HEK293 (cell line): ENCODE results near the gene KRTAP1-1.

ENCODE experiments used
- CTCF ChIA-PET: fragments of 350-600 bp; formaldehyde crosslinking; extraction: SDS; loops from one replicate; lab custom pipeline; 2021; ENCODE audit warnings: antibody characterized with exemption; lab: Yijun Ruan, JAX
- POLR2A ChIA-PET: fragments of 300-600 bp; formaldehyde crosslinking; extraction: SDS; loops from one replicate; lab custom pipeline; 2020; ENCODE audit warnings: antibody characterized with exemption, inconsistent platforms; lab: Yijun Ruan, JAX
- H3K27ac ChIP-seq: fragments of 200-500 bp; sonication (Bioruptor generic); 2 replicates; pipeline ENCODE4 v1.5.1; 2014; ENCODE audit warnings: low read depth, low read length, control low read depth, inconsistent platforms; ENCODE audit errors: extremely low read depth
- H3K36me3 ChIP-seq, 2 experiments: fragments of 200-500 bp in 1 of 2; sonication (Bioruptor generic) in 1 of 2; 1 replicate in 1 of 2; 2 replicates in 1 of 2; pipeline ENCODE4 v1.5.1; 2014 to 2017; ENCODE audit warnings: inconsistent platforms in 2 of 2, low read length in 2 of 2; ENCODE audit not compliant: control insufficient read depth in 2 of 2, insufficient read depth in 1 of 2
- H3K4me1 ChIP-seq: fragments of 200-500 bp; sonication (Bioruptor generic); 2 replicates; pipeline ENCODE4 v1.5.1; 2014; ENCODE audit warnings: mild to moderate bottlenecking, low read length, inconsistent platforms; ENCODE audit not compliant: control insufficient read depth, insufficient read depth
- H3K4me3 ChIP-seq: 2 replicates; pipeline ENCODE4 v1.5.1; 2011; ENCODE audit warnings: low read depth, mild to moderate bottlenecking, control low read depth, low read length, moderate library complexity
- H3K9me3 ChIP-seq: fragments of 200-500 bp; sonication (Bioruptor generic); 2 replicates; pipeline ENCODE4 v1.5.1; 2014; ENCODE audit warnings: low read depth, low read length, inconsistent platforms; ENCODE audit not compliant: control insufficient read depth, insufficient read depth
- BCL11B ChIP-seq: fragments of 450-650 bp; formaldehyde crosslinking; IDR thresholded peaks from 2 replicates; pipeline ENCODE4 v1.5.1; 2016; ENCODE audit warnings: low read depth, missing biosample characterization, missing genetic modification characterization
- HOXD13 ChIP-seq: sonication (generic); formaldehyde crosslinking; IDR thresholded peaks from 2 replicates; pipeline ENCODE4 v1.8.0; 2022; ENCODE audit warnings: missing genetic modification reagents, borderline replicate concordance
- KLF8 ChIP-seq: fragments of 450-650 bp; formaldehyde crosslinking; IDR thresholded peaks from 2 replicates; pipeline ENCODE4 v1.5.1; 2016; ENCODE audit warnings: missing biosample characterization, missing genetic modification characterization
- OVOL3 ChIP-seq: fragments of 450-650 bp; formaldehyde crosslinking; IDR thresholded peaks from 2 replicates; pipeline ENCODE4 v1.5.1; 2016; ENCODE audit warnings: missing biosample characterization, missing genetic modification characterization
- REPIN1 ChIP-seq: fragments of 450-650 bp; formaldehyde crosslinking; IDR thresholded peaks from 2 replicates; pipeline ENCODE4 v1.5.1; 2017; ENCODE audit warnings: missing biosample characterization, missing genetic modification characterization, low read depth
- ZBTB20 ChIP-seq: fragments of 450-650 bp; formaldehyde crosslinking; IDR thresholded peaks from 2 replicates; pipeline ENCODE4 v1.5.1; 2016; ENCODE audit warnings: missing biosample characterization, missing genetic modification characterization
- ZNF10 ChIP-seq: fragments of 450-650 bp; formaldehyde crosslinking; IDR thresholded peaks from 2 replicates; pipeline ENCODE4 v1.5.1; 2017; ENCODE audit warnings: missing biosample characterization, missing genetic modification characterization
- ZNF146 ChIP-seq: fragments of 450-650 bp; formaldehyde crosslinking; IDR thresholded peaks from 2 replicates; pipeline ENCODE4 v1.5.1; 2016; ENCODE audit warnings: missing biosample characterization, missing genetic modification characterization
- ZNF211 ChIP-seq: fragments of 450-650 bp; formaldehyde crosslinking; IDR thresholded peaks from 2 replicates; pipeline ENCODE4 v1.5.1; 2016; ENCODE audit warnings: low read depth, missing biosample characterization, missing genetic modification characterization
- ZNF24 ChIP-seq: fragments of 450-650 bp; formaldehyde crosslinking; IDR thresholded peaks from 2 replicates; pipeline ENCODE4 v1.5.1; 2016; ENCODE audit warnings: missing biosample characterization, missing genetic modification characterization
- ZNF266 ChIP-seq: fragments of 450-650 bp; formaldehyde crosslinking; IDR thresholded peaks from 2 replicates; pipeline ENCODE4 v1.5.1; 2016; ENCODE audit warnings: missing biosample characterization, missing genetic modification characterization, low read depth
- ZNF311 ChIP-seq: fragments of 450-650 bp; formaldehyde crosslinking; IDR thresholded peaks from 2 replicates; pipeline ENCODE4 v1.5.1; 2017; ENCODE audit warnings: missing biosample characterization, missing genetic modification characterization, borderline replicate concordance
- ZNF354C ChIP-seq: fragments of 450-650 bp; formaldehyde crosslinking; IDR thresholded peaks from 2 replicates; pipeline ENCODE4 v1.5.1; 2016; ENCODE audit warnings: missing biosample characterization, missing genetic modification characterization, low read depth, borderline replicate concordance
- ZNF366 ChIP-seq: fragments of 450-650 bp; formaldehyde crosslinking; conservative IDR thresholded peaks from 2 replicates; pipeline ENCODE4 v1.5.1; 2016; ENCODE audit warnings: missing biosample characterization, missing genetic modification characterization
- ZNF391 ChIP-seq: fragments of 450-650 bp; formaldehyde crosslinking; IDR thresholded peaks from 2 replicates; pipeline ENCODE4 v1.5.1; 2016; ENCODE audit warnings: low read depth, missing biosample characterization, missing genetic modification characterization, borderline replicate concordance
- ZNF585B ChIP-seq: fragments of 450-650 bp; formaldehyde crosslinking; IDR thresholded peaks from 2 replicates; pipeline ENCODE4 v1.5.1; 2016; ENCODE audit warnings: missing biosample characterization, missing genetic modification characterization
- ZNF654 ChIP-seq: fragments of 450-650 bp; formaldehyde crosslinking; IDR thresholded peaks from 2 replicates; pipeline ENCODE4 v1.5.1; 2016; ENCODE audit warnings: low read depth, missing biosample characterization, missing genetic modification characterization
- ZNF658 ChIP-seq: fragments of 450-650 bp; formaldehyde crosslinking; IDR thresholded peaks from 2 replicates; pipeline ENCODE4; 2016; ENCODE audit warnings: missing biosample characterization, missing genetic modification characterization
- ZNF76 ChIP-seq: fragments of 450-650 bp; formaldehyde crosslinking; IDR thresholded peaks from 2 replicates; pipeline ENCODE4; 2016; ENCODE audit warnings: low read depth, missing biosample characterization, missing genetic modification characterization, borderline replicate concordance
- TF ChIP-seq, protein P1 (sequence below): fragments of 450-650 bp; IDR thresholded peaks from 2 replicates; pipeline ENCODE4 v1.5.1; 2018; ENCODE audit warnings: missing biosample characterization, mild to moderate bottlenecking, missing genetic modification characterization
- TF ChIP-seq, protein P2 (sequence below): fragments of 450-650 bp; formaldehyde crosslinking; IDR thresholded peaks from 2 replicates; pipeline ENCODE4 v1.5.1; 2016; ENCODE audit warnings: missing biosample characterization, missing genetic modification characterization
- TF ChIP-seq, protein P3 (sequence below): fragments of 450-650 bp; formaldehyde crosslinking; IDR thresholded peaks from 2 replicates; pipeline ENCODE4 v1.5.1; 2016; ENCODE audit warnings: missing biosample characterization, missing genetic modification characterization
- TF ChIP-seq, protein P4 (sequence below): fragments of 450-650 bp; formaldehyde crosslinking; IDR thresholded peaks from 2 replicates; pipeline ENCODE4 v1.5.1; 2016; ENCODE audit warnings: missing biosample characterization, missing genetic modification characterization
- TF ChIP-seq, protein P5 (sequence below): fragments of 450-650 bp; formaldehyde crosslinking; IDR thresholded peaks from 2 replicates; pipeline ENCODE4 v1.5.1; 2017; ENCODE audit warnings: missing biosample characterization, mild to moderate bottlenecking, missing genetic modification characterization, moderate library complexity

Gene KRTAP1-1

DNA sequence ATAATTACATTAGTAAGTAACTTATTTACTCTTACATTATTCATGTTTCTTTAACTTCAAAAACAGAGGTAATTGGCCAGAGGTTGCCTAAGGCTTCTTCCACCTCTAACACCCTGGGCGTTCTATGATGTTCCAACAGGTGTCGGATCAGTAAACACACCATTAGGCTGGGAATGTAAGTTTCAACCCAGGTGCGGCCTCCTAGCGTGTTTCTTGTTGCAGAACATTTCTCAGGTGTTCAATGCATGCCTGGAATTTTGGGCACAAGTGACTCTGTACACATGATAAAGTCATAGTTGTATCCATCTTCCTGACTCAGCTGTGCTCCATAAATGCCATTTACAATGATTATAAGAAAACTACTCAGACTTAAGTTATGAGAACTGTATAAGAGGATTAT, 12.8 kb upstream of the KRTAP1-1 start (continued):
- TF ChIP-seq, protein P1, sequence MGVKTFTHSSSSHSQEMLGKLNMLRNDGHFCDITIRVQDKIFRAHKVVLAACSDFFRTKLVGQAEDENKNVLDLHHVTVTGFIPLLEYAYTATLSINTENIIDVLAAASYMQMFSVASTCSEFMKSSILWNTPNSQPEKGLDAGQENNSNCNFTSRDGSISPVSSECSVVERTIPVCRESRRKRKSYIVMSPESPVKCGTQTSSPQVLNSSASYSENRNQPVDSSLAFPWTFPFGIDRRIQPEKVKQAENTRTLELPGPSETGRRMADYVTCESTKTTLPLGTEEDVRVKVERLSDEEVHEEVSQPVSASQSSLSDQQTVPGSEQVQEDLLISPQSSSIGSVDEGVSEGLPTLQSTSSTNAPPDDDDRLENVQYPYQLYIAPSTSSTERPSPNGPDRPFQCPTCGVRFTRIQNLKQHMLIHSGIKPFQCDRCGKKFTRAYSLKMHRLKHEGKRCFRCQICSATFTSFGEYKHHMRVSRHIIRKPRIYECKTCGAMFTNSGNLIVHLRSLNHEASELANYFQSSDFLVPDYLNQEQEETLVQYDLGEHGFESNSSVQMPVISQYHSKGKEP (tag by site-specific recombination), result no peak
- TF ChIP-seq ZNF266 (tag by site-specific recombination) (no peak), HOXD13 (no peak), ZNF354C (no peak), ZNF311 (tag by site-specific recombination) (no peak), ZBTB20 (no peak), KLF8 (tag by site-specific recombination) (no peak), OVOL3 (tag by site-specific recombination) (no peak), BCL11B (tag by site-specific recombination) (no peak), ZNF10 (tag by site-specific recombination) (no peak), ZNF366 (no peak)
- TF ChIP-seq, protein P2, sequence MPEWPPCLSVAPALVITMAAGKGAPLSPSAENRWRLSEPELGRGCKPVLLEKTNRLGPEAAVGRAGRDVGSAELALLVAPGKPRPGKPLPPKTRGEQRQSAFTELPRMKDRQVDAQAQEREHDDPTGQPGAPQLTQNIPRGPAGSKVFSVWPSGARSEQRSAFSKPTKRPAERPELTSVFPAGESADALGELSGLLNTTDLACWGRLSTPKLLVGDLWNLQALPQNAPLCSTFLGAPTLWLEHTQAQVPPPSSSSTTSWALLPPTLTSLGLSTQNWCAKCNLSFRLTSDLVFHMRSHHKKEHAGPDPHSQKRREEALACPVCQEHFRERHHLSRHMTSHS (tag by site-specific recombination), result no peak

DNA sequence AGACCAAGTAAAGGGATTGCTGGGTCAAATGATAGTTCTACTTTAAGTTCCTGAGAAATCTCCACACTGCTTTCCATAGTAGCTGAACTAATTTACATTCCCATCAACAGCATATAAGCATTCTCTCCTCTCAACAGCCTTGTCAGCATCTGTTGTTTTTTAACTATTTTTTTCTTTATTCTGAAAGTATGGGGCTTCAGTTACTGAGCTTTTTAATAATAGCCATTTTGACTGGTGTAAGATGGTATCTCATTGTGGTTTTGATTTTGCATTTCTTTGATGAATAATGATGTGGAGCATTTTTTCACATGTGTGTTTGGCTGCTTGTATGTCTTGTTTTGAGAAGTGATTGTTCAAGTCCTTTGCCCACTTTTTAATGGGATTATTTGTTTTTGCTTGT, 11.3 kb upstream of the KRTAP1-1 start:
- Histone ChIP-seq H3K4me1 (no peaks in the 10 kb centered on the region), H3K36me3 (no peaks in the 10 kb centered on the region), H3K4me3 (no peak overlapping the region), H3K9me3 (no peaks in the 10 kb centered on the region), H3K27ac (no peak overlapping the region)
- ChIA-PET POLR2A (no interaction called here), CTCF (interaction anchor here (0.7 kb wide), 1 partner anchor 597 kb away, joined by 3 read pairs; no protein-coding TSS in a partner anchor)
- no peak for TF ChIP-seq ZNF211 (tag by site-specific recombination)
- TF ChIP-seq, protein P3, sequence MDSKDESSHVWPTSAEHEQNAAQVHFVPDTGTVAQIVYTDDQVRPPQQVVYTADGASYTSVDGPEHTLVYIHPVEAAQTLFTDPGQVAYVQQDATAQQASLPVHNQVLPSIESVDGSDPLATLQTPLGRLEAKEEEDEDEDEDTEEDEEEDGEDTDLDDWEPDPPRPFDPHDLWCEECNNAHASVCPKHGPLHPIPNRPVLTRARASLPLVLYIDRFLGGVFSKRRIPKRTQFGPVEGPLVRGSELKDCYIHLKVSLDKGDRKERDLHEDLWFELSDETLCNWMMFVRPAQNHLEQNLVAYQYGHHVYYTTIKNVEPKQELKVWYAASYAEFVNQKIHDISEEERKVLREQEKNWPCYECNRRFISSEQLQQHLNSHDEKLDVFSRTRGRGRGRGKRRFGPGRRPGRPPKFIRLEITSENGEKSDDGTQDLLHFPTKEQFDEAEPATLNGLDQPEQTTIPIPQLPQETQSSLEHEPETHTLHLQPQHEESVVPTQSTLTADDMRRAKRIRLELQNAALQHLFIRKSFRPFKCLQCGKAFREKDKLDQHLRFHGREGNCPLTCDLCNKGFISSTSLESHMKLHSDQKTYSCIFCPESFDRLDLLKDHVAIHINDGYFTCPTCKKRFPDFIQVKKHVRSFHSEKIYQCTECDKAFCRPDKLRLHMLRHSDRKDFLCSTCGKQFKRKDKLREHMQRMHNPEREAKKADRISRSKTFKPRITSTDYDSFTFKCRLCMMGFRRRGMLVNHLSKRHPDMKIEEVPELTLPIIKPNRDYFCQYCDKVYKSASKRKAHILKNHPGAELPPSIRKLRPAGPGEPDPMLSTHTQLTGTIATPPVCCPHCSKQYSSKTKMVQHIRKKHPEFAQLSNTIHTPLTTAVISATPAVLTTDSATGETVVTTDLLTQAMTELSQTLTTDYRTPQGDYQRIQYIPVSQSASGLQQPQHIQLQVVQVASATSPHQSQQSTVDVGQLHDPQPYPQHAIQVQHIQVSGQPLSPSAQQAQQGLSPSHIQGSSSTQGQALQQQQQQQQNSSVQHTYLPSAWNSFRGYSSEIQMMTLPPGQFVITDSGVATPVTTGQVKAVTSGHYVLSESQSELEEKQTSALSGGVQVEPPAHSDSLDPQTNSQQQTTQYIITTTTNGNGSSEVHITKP (tag by site-specific recombination), result no peak
- TF ChIP-seq ZNF24, result no peak
- no peak for TF ChIP-seq REPIN1
- TF ChIP-seq ZNF76 (tag by site-specific recombination), result no peak
- TF ChIP-seq ZNF658 (tag by site-specific recombination), result no peak
- TF ChIP-seq, protein P4, sequence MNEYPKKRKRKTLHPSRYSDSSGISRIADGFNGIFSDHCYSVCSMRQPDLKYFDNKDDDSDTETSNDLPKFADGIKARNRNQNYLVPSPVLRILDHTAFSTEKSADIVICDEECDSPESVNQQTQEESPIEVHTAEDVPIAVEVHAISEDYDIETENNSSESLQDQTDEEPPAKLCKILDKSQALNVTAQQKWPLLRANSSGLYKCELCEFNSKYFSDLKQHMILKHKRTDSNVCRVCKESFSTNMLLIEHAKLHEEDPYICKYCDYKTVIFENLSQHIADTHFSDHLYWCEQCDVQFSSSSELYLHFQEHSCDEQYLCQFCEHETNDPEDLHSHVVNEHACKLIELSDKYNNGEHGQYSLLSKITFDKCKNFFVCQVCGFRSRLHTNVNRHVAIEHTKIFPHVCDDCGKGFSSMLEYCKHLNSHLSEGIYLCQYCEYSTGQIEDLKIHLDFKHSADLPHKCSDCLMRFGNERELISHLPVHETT (tag by site-specific recombination), result no peak
- TF ChIP-seq ZNF585B, result no peak
- no peak for TF ChIP-seq ZNF391 (tag by site-specific recombination)
- TF ChIP-seq ZNF654 (tag by site-specific recombination), result no peak
- TF ChIP-seq ZNF146 (tag by site-specific recombination), result no peak
- TF ChIP-seq, protein P5, sequence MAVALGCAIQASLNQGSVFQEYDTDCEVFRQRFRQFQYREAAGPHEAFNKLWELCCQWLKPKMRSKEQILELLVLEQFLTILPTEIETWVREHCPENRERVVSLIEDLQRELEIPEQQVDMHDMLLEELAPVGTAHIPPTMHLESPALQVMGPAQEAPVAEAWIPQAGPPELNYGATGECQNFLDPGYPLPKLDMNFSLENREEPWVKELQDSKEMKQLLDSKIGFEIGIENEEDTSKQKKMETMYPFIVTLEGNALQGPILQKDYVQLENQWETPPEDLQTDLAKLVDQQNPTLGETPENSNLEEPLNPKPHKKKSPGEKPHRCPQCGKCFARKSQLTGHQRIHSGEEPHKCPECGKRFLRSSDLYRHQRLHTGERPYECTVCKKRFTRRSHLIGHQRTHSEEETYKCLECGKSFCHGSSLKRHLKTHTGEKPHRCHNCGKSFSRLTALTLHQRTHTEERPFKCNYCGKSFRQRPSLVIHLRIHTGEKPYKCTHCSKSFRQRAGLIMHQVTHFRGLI (tag by site-specific recombination), result no peak
